ENCODE results near the gene CIZ1.

The CIZ1 gene

GRCh38 chr9:128145536-128145935, 45.8 kb downstream of the CIZ1 start:
- DNase-seq (ENCODE audit: insufficient read length, low spot score) (no peak), FAIRE-seq (no peak)
- no peak for TF ChIP-seq CTCF (IDR thresholded peaks at IDR 0.05; ENCODE audit: insufficient read depth, missing control alignments)

- TF ChIP-seq CTCF (IDR thresholded peaks at IDR 0.05; ENCODE audit: insufficient read depth, missing control alignments), result no peak
- no peak for DNase-seq (ENCODE audit: insufficient read length, low spot score)
- no peak for FAIRE-seq
Measured at GRCh38 chr9:128144239-128145181, 46.9 kb downstream of the CIZ1 start.

GRCh38 chr9:128143525-128144238, 47.7 kb downstream of the CIZ1 start:
- FAIRE-seq, result no peak

GRCh38 chr9:128142596-128142995, 48.8 kb downstream of the CIZ1 start:
- no peak for DNase-seq (ENCODE audit: insufficient read length, low spot score)
- TF ChIP-seq CTCF (IDR thresholded peaks at IDR 0.05; ENCODE audit: insufficient read depth, missing control alignments), result no peak
- no peak for FAIRE-seq

More at GRCh38 chr9:128143525-128144238, 47.7 kb downstream of the CIZ1 start:
- TF ChIP-seq CTCF (IDR thresholded peaks at IDR 0.05; ENCODE audit: insufficient read depth, missing control alignments), result no peak
- no peak for DNase-seq (ENCODE audit: insufficient read length, low spot score)

- no peak for DNase-seq (ENCODE audit: insufficient read length, low spot score)
- FAIRE-seq, result no peak
- TF ChIP-seq CTCF (IDR thresholded peaks at IDR 0.05; ENCODE audit: insufficient read depth, missing control alignments), result no peak
Measured at GRCh38 chr9:128142061-128142460, 49.3 kb downstream of the CIZ1 start.

- no peak for FAIRE-seq
- DNase-seq (ENCODE audit: insufficient read length, low spot score), result no peak
- no peak for TF ChIP-seq CTCF (IDR thresholded peaks at IDR 0.05; ENCODE audit: insufficient read depth, missing control alignments)
Measured at GRCh38 chr9:128141604-128142003, 49.8 kb downstream of the CIZ1 start.

Measured in D721Med (cell line).